CD8-positive, alpha-beta memory T cell (primary cell): ENCODE results near the gene CCL13. TPM values are rescaled to one million over a fixed set of nuclear protein-coding genes. Genes with fewer than 3 reads are reported as not detected.
"Not testable (repeated sequence)": the region's sequence is repeated elsewhere in the genome, so short reads cannot be mapped to it uniquely, and the experiment has no call there.

ENCODE experiments used
- CTCF ChIA-PET: fragments of 350-600 bp; sonication (Branson Sonifier 250); formaldehyde crosslinking; loops from one replicate; lab custom pipeline; 2021; ENCODE audit warnings: antibody characterized with exemption; lab: Charles Lee
- POLR2A ChIA-PET: fragments of 350-600 bp; sonication (Branson Sonifier 250); formaldehyde crosslinking; loops from one replicate; lab custom pipeline; 2021; ENCODE audit warnings: antibody characterized with exemption; lab: Charles Lee
- DNase-seq, 5 donors: peaks; one replicate each; pipeline versions ENCODE4 v3.0.0 to v3.0.0-alpha.2; 2020 to 2022; ENCODE audit warnings: mixed read lengths in 1 of 5
- H3K27ac ChIP-seq: one replicate; pipeline ENCODE4 v1.7.0; 2013; ENCODE audit warnings: low read depth, mild to moderate bottlenecking, low read length, moderate library complexity
- H3K27me3 ChIP-seq: 2 replicates; pipeline ENCODE4 v1.7.0; 2013; ENCODE audit warnings: low read length, mild to moderate bottlenecking; ENCODE audit not compliant: insufficient read depth, poor library complexity, severe bottlenecking
- H3K36me3 ChIP-seq: 2 replicates; pipeline ENCODE4 v1.7.0; 2013; ENCODE audit warnings: mild to moderate bottlenecking, low read length, moderate library complexity; ENCODE audit not compliant: insufficient read depth
- H3K4me1 ChIP-seq: 2 replicates; pipeline ENCODE4 v1.7.0; 2013; ENCODE audit warnings: mild to moderate bottlenecking, low read length, moderate library complexity; ENCODE audit not compliant: insufficient read depth
- H3K4me3 ChIP-seq: 2 replicates; pipeline ENCODE4 v1.7.0; 2013; ENCODE audit warnings: mild to moderate bottlenecking, low read length
- H3K9me3 ChIP-seq: 2 replicates; pipeline ENCODE4 v1.7.0; 2013; ENCODE audit warnings: mild to moderate bottlenecking, low read length
- H3K27ac Mint-ChIP-seq, 8 donors: one replicate each; pipeline ENCODE4 v1.8.0; 2020 to 2021; ENCODE audit warnings: mixed read lengths in 8 of 8, mild to moderate bottlenecking in 6 of 8, inconsistent platforms in 3 of 8, moderate library complexity in 3 of 8
- H3K27me3 Mint-ChIP-seq, 2 donors: one replicate each; pipeline ENCODE4 v1.8.0; 2020 to 2021; ENCODE audit warnings: mixed read lengths in 2 of 2, mild to moderate bottlenecking in 1 of 2, moderate library complexity in 1 of 2
- H3K36me3 Mint-ChIP-seq, 3 donors: one replicate each; pipeline ENCODE4 v1.8.0; 2020 to 2021; ENCODE audit warnings: mixed read lengths in 3 of 3, inconsistent platforms in 1 of 3, mild to moderate bottlenecking in 1 of 3
- H3K4me1 Mint-ChIP-seq, 3 donors: one replicate each; pipeline ENCODE4 v1.8.0; 2020 to 2021; ENCODE audit warnings: mixed read lengths in 3 of 3, inconsistent platforms in 1 of 3, mild to moderate bottlenecking in 1 of 3
- H3K4me3 Mint-ChIP-seq, 7 donors: one replicate each; pipeline ENCODE4 v1.8.0; 2020 to 2021; ENCODE audit warnings: mixed read lengths in 7 of 7, mild to moderate bottlenecking in 6 of 7, moderate library complexity in 4 of 7, inconsistent platforms in 2 of 7
- H3K9me3 Mint-ChIP-seq, 5 donors: one replicate each; pipeline ENCODE4 v1.8.0; 2020 to 2022; ENCODE audit warnings: mixed read lengths in 5 of 5, mild to moderate bottlenecking in 3 of 5, moderate library complexity in 2 of 5, inconsistent platforms in 1 of 5
- polyA plus RNA-seq: library from polyadenylated mRNA; unstranded; fragments of 300-500 nt; fragmentation: Illumina TruSeq; gene quantifications from one replicate; pipeline ENCODE4 v1.2.3, GENCODE V29; 2021
- total RNA-seq, 2 experiments: library from RNA; stranded (reverse); gene quantifications; one replicate each; pipeline ENCODE4 v1.2.3, GENCODE V29; 2021

CCL13 gene
- total and polyA plus RNA-seq, 3 experiments from 2014 or later = not detected

- POLR2A ChIA-PET = no interaction called here
- no peaks in the 10 kb centered on the region for H3K9me3 ChIP-seq
- H3K27me3 ChIP-seq = no peaks in the 10 kb centered on the region
- DNase-seq = no peak
- H3K4me3 ChIP-seq = no peak within 1 kb of the TSS
- CTCF ChIA-PET = no interaction called here
- Mint-ChIP-seq H3K4me3 (no peak within 1 kb of the TSS), H3K36me3 (no peaks in the 10 kb centered on the region), H3K4me1 (no peaks in the 10 kb centered on the region), H3K27ac (no peak within 1 kb of the TSS), H3K9me3 (peaks cover 0 to 4% (median 0%) of the 10 kb centered on the region in 5 donors), H3K27me3 (peaks cover 6 to 17% of the 10 kb centered on the region in 2 donors)
- no peak within 1 kb of the TSS for H3K27ac ChIP-seq
- H3K36me3 ChIP-seq = no peaks in the 10 kb centered on the region
- H3K4me1 ChIP-seq = no peaks in the 10 kb centered on the region
Measured at GRCh38 chr17:34319039-34319483, 37.2 kb upstream of the CCL13 start, which contains the start of gene CCL8. TSS of gene CCL8 (plus strand) at chr17:34319435. CDS start at chr17:34319502, 67 bp downstream.

GRCh38 chr17:34321964-34322363, 34.3 kb upstream of the CCL13 start:
- Histone ChIP-seq H3K4me1 (no peaks in the 10 kb centered on the region), H3K27ac (no peak overlapping the region), H3K4me3 (no peak overlapping the region), H3K36me3 (no peaks in the 10 kb centered on the region), H3K9me3 (no peaks in the 10 kb centered on the region), H3K27me3 (no peaks in the 10 kb centered on the region)
- Mint-ChIP-seq H3K4me1 (no peaks in the 10 kb centered on the region), H3K36me3 (peaks cover 0 to 5% (median 0%) of the 10 kb centered on the region in 3 donors), H3K27me3 (peaks cover 3 to 17% of the 10 kb centered on the region in 2 donors), H3K9me3 (peaks cover 8 to 22% (median 10%) of the 10 kb centered on the region in 5 donors), H3K27ac (no peak overlapping the region), H3K4me3 (no peak overlapping the region)
- no peak for DNase-seq
- ChIA-PET POLR2A (no interaction called here), CTCF (no interaction called here)

- H3K27ac Mint-ChIP-seq, DNase-seq, H3K9me3 ChIP-seq, H3K4me3 Mint-ChIP-seq, H3K4me3 ChIP-seq, H3K36me3 ChIP-seq, POLR2A ChIA-PET, H3K36me3 Mint-ChIP-seq, CTCF ChIA-PET, H3K27ac ChIP-seq, H3K4me1 Mint-ChIP-seq, H3K27me3 ChIP-seq, H3K4me1 ChIP-seq: not testable (repeated sequence)
- peaks cover 6 to 34% of the 10 kb centered on the region in 2 donors for H3K27me3 Mint-ChIP-seq
- H3K9me3 Mint-ChIP-seq = peaks cover 8 to 22% (median 10%) of the 10 kb centered on the region in 5 donors
Measured at GRCh38 chr17:34327580-34327979, 28.7 kb upstream of the CCL13 start.

GRCh38 chr17:34337701-34338100, 18.6 kb upstream of the CCL13 start:
- H3K4me1 ChIP-seq = no peaks in the 10 kb centered on the region
- Mint-ChIP-seq H3K36me3 (no peaks in the 10 kb centered on the region), H3K4me3 (no peak overlapping the region), H3K4me1 (no peaks in the 10 kb centered on the region), H3K27ac (no peak overlapping the region), H3K27me3 (peaks cover 35 to 69% of the 10 kb centered on the region in 2 donors), H3K9me3 (peaks cover 0 to 6% (median 3%) of the 10 kb centered on the region in 5 donors)
- no peak for DNase-seq
- no peaks in the 10 kb centered on the region for H3K9me3 ChIP-seq
- no peak overlapping the region for H3K4me3 ChIP-seq
- peaks cover 3% of the 10 kb centered on the region for H3K27me3 ChIP-seq
- H3K27ac ChIP-seq = no peak overlapping the region
- POLR2A ChIA-PET = no interaction called here
- H3K36me3 ChIP-seq = no peaks in the 10 kb centered on the region
- CTCF ChIA-PET = no interaction called here

- H3K4me1 ChIP-seq = no peaks in the 10 kb centered on the region
- no peaks in the 10 kb centered on the region for H3K4me1 Mint-ChIP-seq
- peaks cover 0 to 2% (median 0%) of the 10 kb centered on the region in 3 donors for H3K36me3 Mint-ChIP-seq
- no peak overlapping the region for H3K4me3 ChIP-seq
- H3K9me3 ChIP-seq = no peaks in the 10 kb centered on the region
- H3K27ac Mint-ChIP-seq = no peak overlapping the region
- no peak overlapping the region for H3K4me3 Mint-ChIP-seq
- H3K9me3 Mint-ChIP-seq = peaks cover 0 to 6% (median 3%) of the 10 kb centered on the region in 5 donors
- H3K27me3 ChIP-seq = peaks cover 3% of the 10 kb centered on the region
- ChIA-PET CTCF (no interaction called here), POLR2A (no interaction called here)
- no peak overlapping the region for H3K27ac ChIP-seq
- H3K36me3 ChIP-seq = no peaks in the 10 kb centered on the region
- H3K27me3 Mint-ChIP-seq = peaks cover 45 to 73% of the 10 kb centered on the region in 2 donors
- DNase-seq = no peak
Measured at GRCh38 chr17:34339138-34339770, 17.0 kb upstream of the CCL13 start.

- ChIA-PET POLR2A (no interaction called here), CTCF (no interaction called here)
- H3K36me3 Mint-ChIP-seq = peaks cover 0 to 2% (median 0%) of the 10 kb centered on the region in 3 donors
- Histone ChIP-seq H3K9me3 (no peaks in the 10 kb centered on the region), H3K4me1 (no peaks in the 10 kb centered on the region), H3K27me3 (peaks cover 3% of the 10 kb centered on the region), H3K4me3 (no peak overlapping the region), H3K27ac (no peak overlapping the region), H3K36me3 (no peaks in the 10 kb centered on the region)
- H3K4me1 Mint-ChIP-seq = no peaks in the 10 kb centered on the region
- H3K27ac Mint-ChIP-seq = no peak overlapping the region
- H3K9me3 Mint-ChIP-seq = no peaks in the 10 kb centered on the region
- H3K4me3 Mint-ChIP-seq = no peak overlapping the region
- peaks cover 42 to 75% of the 10 kb centered on the region in 2 donors for H3K27me3 Mint-ChIP-seq
- no peak for DNase-seq
Measured at GRCh38 chr17:34341916-34342315, 14.4 kb upstream of the CCL13 start.

- POLR2A ChIA-PET = no interaction called here
- CTCF ChIA-PET = no interaction called here
Measured at GRCh38 chr17:34347063-34347462, 9.2 kb upstream of the CCL13 start.

GRCh38 chr17:34349751-34350150, 6.5 kb upstream of the CCL13 start:
- DNase-seq = no peak
- Mint-ChIP-seq H3K36me3 (no peaks in the 10 kb centered on the region), H3K4me1 (no peaks in the 10 kb centered on the region), H3K9me3 (peaks cover 0 to 2% (median 0%) of the 10 kb centered on the region in 5 donors), H3K4me3 (no peak overlapping the region), H3K27me3 (peaks cover 7 to 47% of the 10 kb centered on the region in 2 donors), H3K27ac (no peak overlapping the region)
- POLR2A ChIA-PET = no interaction called here
- Histone ChIP-seq H3K9me3 (no peaks in the 10 kb centered on the region), H3K4me1 (no peaks in the 10 kb centered on the region), H3K36me3 (no peaks in the 10 kb centered on the region), H3K27ac (no peak overlapping the region), H3K27me3 (no peaks in the 10 kb centered on the region), H3K4me3 (no peak overlapping the region)
- CTCF ChIA-PET = no interaction called here

More at GRCh38 chr17:34347063-34347462, 9.2 kb upstream of the CCL13 start:
- Mint-ChIP-seq H3K27ac (no peak overlapping the region), H3K4me1 (no peaks in the 10 kb centered on the region), H3K9me3 (no peaks in the 10 kb centered on the region), H3K27me3 (peaks cover 14 to 61% of the 10 kb centered on the region in 2 donors), H3K4me3 (no peak overlapping the region), H3K36me3 (peaks cover 0 to 2% (median 0%) of the 10 kb centered on the region in 3 donors)
- Histone ChIP-seq H3K27me3 (no peaks in the 10 kb centered on the region), H3K9me3 (no peaks in the 10 kb centered on the region), H3K4me1 (no peaks in the 10 kb centered on the region), H3K36me3 (no peaks in the 10 kb centered on the region), H3K27ac (no peak overlapping the region), H3K4me3 (no peak overlapping the region)
- no peak for DNase-seq
